CD4-positive, alpha-beta memory T cell (primary cell): ENCODE data around the gene UPP2. TPM values are rescaled to one million over a fixed set of nuclear protein-coding genes. Genes with fewer than 3 reads are reported as not detected.

Experiments
- CTCF ChIA-PET: fragments of 350-600 bp; sonication (Branson Sonifier 250); formaldehyde crosslinking; loops from one replicate; lab custom pipeline; 2021; ENCODE audit warnings: inconsistent platforms; ENCODE audit not compliant: partially characterized antibody; lab: Charles Lee
- POLR2A ChIA-PET: fragments of 350-600 bp; sonication (Branson Sonifier 250); formaldehyde crosslinking; loops from one replicate; lab custom pipeline; 2021; ENCODE audit not compliant: partially characterized antibody; lab: Charles Lee
- DNase-seq, 5 donors: peaks; one replicate each; pipeline versions ENCODE4 v3.0.0 to v3.0.0-alpha.2; 2020 to 2022; ENCODE audit warnings: mixed read lengths in 1 of 5
- H3K27ac ChIP-seq: one replicate; pipeline ENCODE4 v1.7.0; 2013; ENCODE audit warnings: low read depth, low read length
- H3K27me3 ChIP-seq: 2 replicates; pipeline ENCODE4 v1.7.0; 2013; ENCODE audit warnings: mild to moderate bottlenecking, low read length, moderate library complexity; ENCODE audit not compliant: insufficient read depth
- H3K36me3 ChIP-seq: 2 replicates; pipeline ENCODE4 v1.7.0; 2013; ENCODE audit warnings: mild to moderate bottlenecking, low read length, moderate library complexity; ENCODE audit not compliant: insufficient read depth
- H3K4me1 ChIP-seq: 2 replicates; pipeline ENCODE4 v1.7.0; 2013; ENCODE audit warnings: mild to moderate bottlenecking, low read length, moderate library complexity; ENCODE audit not compliant: insufficient read depth
- H3K4me3 ChIP-seq, 2 donors: one replicate each; pipeline ENCODE4 v1.7.0; 2013; ENCODE audit warnings: low read length in 2 of 2, mild to moderate bottlenecking in 1 of 2
- H3K9me3 ChIP-seq, 2 donors: one replicate each; pipeline ENCODE4 v1.7.0; 2013; ENCODE audit warnings: low read length in 2 of 2, control low read depth in 1 of 2; ENCODE audit not compliant: control insufficient read depth in 1 of 2
- H3K27ac Mint-ChIP-seq, 7 donors: one replicate each; pipeline ENCODE4 v1.8.0; 2020 to 2021; ENCODE audit warnings: mixed read lengths in 7 of 7, mild to moderate bottlenecking in 6 of 7, inconsistent platforms in 3 of 7, moderate library complexity in 3 of 7
- H3K27me3 Mint-ChIP-seq, 2 donors: one replicate each; pipeline ENCODE4 v1.8.0; 2020 to 2021; ENCODE audit warnings: mixed read lengths in 2 of 2
- H3K36me3 Mint-ChIP-seq, 2 donors: one replicate each; pipeline ENCODE4 v1.8.0; 2020 to 2021; ENCODE audit warnings: mixed read lengths in 2 of 2, inconsistent platforms in 1 of 2, mild to moderate bottlenecking in 1 of 2
- H3K4me1 Mint-ChIP-seq, 4 donors: one replicate each; pipeline ENCODE4 v1.8.0; 2020 to 2021; ENCODE audit warnings: mixed read lengths in 4 of 4, mild to moderate bottlenecking in 1 of 4
- H3K4me3 Mint-ChIP-seq, 8 donors: one replicate each; pipeline ENCODE4 v1.8.0; 2020 to 2021; ENCODE audit warnings: mixed read lengths in 8 of 8, mild to moderate bottlenecking in 7 of 8, moderate library complexity in 6 of 8, inconsistent platforms in 3 of 8
- H3K9me3 Mint-ChIP-seq, 8 donors: one replicate each; pipeline ENCODE4 v1.8.0; 2020 to 2021; ENCODE audit warnings: mixed read lengths in 8 of 8, mild to moderate bottlenecking in 5 of 8, inconsistent platforms in 3 of 8, moderate library complexity in 1 of 8
- intact Hi-C: fragments of 100-400 bp; cut with micrococcal nuclease; formaldehyde crosslinking; loops from one replicate; pipeline ENCODE4 v1.15.1; 2023
- polyA plus RNA-seq, 2 donors: library from polyadenylated mRNA; unstranded; fragments of 300-500 nt; fragmentation: Illumina TruSeq; gene quantifications; one replicate each; pipeline ENCODE4 v1.2.3, GENCODE V29; 2021
- total RNA-seq, 2 experiments: library from RNA; stranded (reverse); gene quantifications; one replicate each; pipeline ENCODE4 v1.2.3, GENCODE V29; 2021

Gene UPP2
- total and polyA plus RNA-seq, 4 experiments from 2014 or later, result not detected

DNA sequence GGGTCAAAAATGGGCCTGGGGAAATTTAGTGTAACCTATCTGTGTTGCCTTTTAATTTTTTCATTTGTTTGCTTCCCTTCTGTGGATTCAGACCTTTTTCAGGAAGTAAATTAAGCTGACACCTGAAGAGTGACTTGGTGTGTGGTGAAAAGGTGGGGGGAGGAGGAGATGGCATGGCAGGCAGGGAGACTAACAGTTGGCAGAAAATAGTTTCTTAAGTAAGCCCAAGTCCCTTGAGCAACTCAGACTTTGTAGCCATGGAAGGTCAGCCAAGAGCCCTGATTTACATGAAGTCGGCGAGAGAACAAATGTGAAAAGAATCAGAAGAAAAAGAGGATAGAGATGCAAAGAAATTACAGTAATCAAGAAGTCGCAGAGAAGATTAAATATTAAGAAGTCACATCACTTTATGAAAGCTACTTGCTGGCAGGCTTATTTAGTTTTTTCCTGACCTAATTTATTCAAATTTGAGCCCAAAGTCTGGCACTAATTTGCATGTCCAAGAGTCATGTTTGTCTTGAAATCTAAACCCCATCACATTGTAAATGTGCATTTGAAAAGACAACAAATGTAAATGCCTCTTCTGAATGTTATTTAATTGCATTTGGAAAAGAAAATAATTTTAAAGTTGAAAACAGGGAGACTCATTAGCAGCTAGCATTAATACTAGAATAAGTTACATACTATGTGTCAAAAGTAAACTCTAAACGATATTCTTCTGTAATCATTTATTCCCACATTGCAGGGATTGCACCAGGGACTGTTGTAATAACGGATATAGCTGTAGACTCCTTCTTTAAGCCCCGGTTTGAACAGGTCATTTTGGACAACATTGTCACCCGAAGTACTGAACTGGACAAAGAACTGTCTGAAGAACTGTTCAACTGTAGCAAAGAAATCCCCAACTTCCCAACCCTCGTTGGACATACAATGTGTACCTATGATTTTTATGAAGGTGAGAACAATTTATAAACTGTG lies 19.3 kb downstream of the UPP2 start:
- H3K27ac ChIP-seq, result no peak overlapping the region
- no peaks in the 10 kb centered on the region for H3K27me3 ChIP-seq
- H3K4me3 ChIP-seq, result no peak overlapping the region
- Mint-ChIP-seq H3K9me3 (peaks cover 0 to 2% (median 0%) of the 10 kb centered on the region in 8 donors), H3K27ac (no peak overlapping the region), H3K36me3 (no peaks in the 10 kb centered on the region), H3K4me3 (no peak overlapping the region), H3K27me3 (peaks cover 6 to 7% of the 10 kb centered on the region in 2 donors), H3K4me1 (no peaks in the 10 kb centered on the region)
- intact Hi-C loops, result no loop called here
- no peaks in the 10 kb centered on the region for H3K36me3 ChIP-seq
- no peaks in the 10 kb centered on the region for H3K9me3 ChIP-seq
- no peaks in the 10 kb centered on the region for H3K4me1 ChIP-seq
- CTCF ChIA-PET, result no interaction called here
- no peak for DNase-seq
- POLR2A ChIA-PET, result no interaction called here

DNA sequence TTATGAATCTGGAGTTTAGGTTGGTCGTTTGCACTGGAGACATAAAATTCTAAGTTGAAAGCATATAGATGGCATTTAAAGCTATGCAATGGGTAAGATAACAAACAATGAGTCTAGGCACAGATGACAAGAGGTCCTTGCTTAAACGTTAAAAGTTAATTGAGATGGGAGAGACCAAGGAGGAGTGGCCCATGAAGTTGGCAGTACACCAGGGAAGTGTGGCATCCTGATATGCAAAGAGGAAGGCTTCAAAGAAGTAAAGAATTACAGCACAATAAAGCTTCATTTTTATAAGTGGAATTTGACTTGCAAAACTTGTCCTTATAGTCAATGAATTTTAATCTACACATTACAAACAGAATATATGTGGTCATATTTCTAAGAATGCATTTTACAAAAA lies 23.2 kb downstream of the UPP2 start:
- peaks cover 3 to 4% of the 10 kb centered on the region in 2 donors for H3K27me3 Mint-ChIP-seq
- CTCF ChIA-PET, result interaction anchor here (1.0 kb wide), 1 partner anchor 630 kb away, joined by 3 read pairs; no protein-coding TSS in a partner anchor
- no peaks in the 10 kb centered on the region for H3K4me1 Mint-ChIP-seq

DNA sequence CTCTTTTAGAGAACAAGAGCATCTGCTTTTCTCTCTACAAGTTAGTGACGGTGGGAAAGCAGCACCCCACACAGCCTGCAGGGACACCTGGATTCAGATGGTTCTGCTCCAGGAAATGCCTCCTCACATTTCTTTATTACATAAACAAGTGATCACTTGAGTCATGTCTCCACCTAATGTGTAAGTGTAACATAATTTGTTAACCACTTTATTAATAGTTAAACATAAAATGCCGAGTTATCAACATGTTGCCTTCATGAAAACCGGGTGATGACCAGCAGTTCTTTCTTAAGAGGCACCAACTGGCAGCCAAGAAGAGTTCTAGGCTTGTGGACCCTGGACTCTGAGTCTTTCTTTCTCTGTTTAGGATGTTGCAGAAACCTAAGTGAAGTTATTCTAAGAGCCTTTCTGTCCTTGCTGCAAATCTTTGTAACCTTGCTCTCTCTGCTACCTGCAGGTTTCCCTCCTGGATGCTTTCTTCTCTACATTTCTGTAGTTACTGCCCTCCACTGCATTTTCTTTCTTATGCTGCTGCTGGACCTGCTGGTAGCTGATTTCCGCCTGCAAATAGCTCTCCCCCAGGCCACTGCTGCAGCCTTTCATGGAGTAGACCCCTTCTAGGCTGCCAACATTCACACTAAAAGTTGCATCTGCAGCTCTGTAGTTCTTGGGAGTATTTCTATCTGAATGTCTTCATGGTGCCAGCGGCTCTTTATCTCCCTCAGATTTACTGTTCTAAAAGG lies 24.3 kb downstream of the UPP2 start:
- CTCF ChIA-PET, result no interaction called here
- no peaks in the 10 kb centered on the region for H3K9me3 Mint-ChIP-seq

More for the DNA sequence above, 23.2 kb downstream of the UPP2 start:
- Mint-ChIP-seq H3K9me3 (no peaks in the 10 kb centered on the region), H3K36me3 (no peaks in the 10 kb centered on the region), H3K27ac (no peak overlapping the region), H3K4me3 (no peak overlapping the region)
- Histone ChIP-seq H3K9me3 (no peaks in the 10 kb centered on the region), H3K4me1 (no peaks in the 10 kb centered on the region), H3K36me3 (no peaks in the 10 kb centered on the region), H3K4me3 (no peak overlapping the region), H3K27ac (no peak overlapping the region), H3K27me3 (no peaks in the 10 kb centered on the region)
- intact Hi-C loops, result no loop called here
- DNase-seq, result no peak
- POLR2A ChIA-PET, result no interaction called here

DNA sequence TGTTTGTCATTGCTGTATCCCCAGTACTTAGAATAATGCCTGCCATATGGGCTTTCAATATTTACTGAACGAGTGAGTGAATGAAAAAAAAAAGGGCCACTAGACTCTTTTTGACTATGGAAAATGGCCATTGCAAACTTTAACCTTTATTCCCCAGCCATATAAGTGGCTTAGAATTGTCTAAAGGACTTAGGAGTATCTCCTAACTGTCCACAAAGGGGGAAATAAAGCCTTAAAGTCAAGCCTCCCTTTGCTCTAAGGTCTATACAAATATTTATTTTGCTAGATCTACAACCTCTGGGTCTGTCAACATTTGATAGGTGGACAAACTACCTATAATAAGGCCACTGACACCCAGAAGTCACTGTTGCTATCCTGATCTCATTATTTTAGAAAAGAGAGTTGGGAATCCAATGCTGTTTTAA lies 25.7 kb downstream of the UPP2 start:
- Mint-ChIP-seq H3K36me3 (no peaks in the 10 kb centered on the region), H3K27ac (no peak overlapping the region), H3K27me3 (peaks cover 4 to 6% of the 10 kb centered on the region in 2 donors), H3K9me3 (no peaks in the 10 kb centered on the region), H3K4me3 (no peak overlapping the region), H3K4me1 (no peaks in the 10 kb centered on the region)
- Histone ChIP-seq H3K27ac (no peak overlapping the region), H3K36me3 (no peaks in the 10 kb centered on the region), H3K9me3 (no peaks in the 10 kb centered on the region), H3K4me1 (no peaks in the 10 kb centered on the region), H3K27me3 (no peaks in the 10 kb centered on the region), H3K4me3 (no peak overlapping the region)
- intact Hi-C loops, result no loop called here
- POLR2A ChIA-PET, result no interaction called here
- CTCF ChIA-PET, result no interaction called here
- no peak for DNase-seq

More for the DNA sequence above, 24.3 kb downstream of the UPP2 start:
- H3K4me3 ChIP-seq, result no peak overlapping the region
- no peaks in the 10 kb centered on the region for H3K9me3 ChIP-seq
- DNase-seq, result no peak
- intact Hi-C loops, result no loop called here
- H3K36me3 ChIP-seq, result no peaks in the 10 kb centered on the region
- H3K4me1 ChIP-seq, result no peaks in the 10 kb centered on the region
- POLR2A ChIA-PET, result no interaction called here
- Mint-ChIP-seq H3K4me3 (no peak overlapping the region), H3K36me3 (no peaks in the 10 kb centered on the region), H3K4me1 (no peaks in the 10 kb centered on the region), H3K27me3 (peaks cover 3 to 4% of the 10 kb centered on the region in 2 donors), H3K27ac (peak overlapping the region in 1 of 7 donors; percentile 46)
- no peak overlapping the region for H3K27ac ChIP-seq
- no peaks in the 10 kb centered on the region for H3K27me3 ChIP-seq

DNA sequence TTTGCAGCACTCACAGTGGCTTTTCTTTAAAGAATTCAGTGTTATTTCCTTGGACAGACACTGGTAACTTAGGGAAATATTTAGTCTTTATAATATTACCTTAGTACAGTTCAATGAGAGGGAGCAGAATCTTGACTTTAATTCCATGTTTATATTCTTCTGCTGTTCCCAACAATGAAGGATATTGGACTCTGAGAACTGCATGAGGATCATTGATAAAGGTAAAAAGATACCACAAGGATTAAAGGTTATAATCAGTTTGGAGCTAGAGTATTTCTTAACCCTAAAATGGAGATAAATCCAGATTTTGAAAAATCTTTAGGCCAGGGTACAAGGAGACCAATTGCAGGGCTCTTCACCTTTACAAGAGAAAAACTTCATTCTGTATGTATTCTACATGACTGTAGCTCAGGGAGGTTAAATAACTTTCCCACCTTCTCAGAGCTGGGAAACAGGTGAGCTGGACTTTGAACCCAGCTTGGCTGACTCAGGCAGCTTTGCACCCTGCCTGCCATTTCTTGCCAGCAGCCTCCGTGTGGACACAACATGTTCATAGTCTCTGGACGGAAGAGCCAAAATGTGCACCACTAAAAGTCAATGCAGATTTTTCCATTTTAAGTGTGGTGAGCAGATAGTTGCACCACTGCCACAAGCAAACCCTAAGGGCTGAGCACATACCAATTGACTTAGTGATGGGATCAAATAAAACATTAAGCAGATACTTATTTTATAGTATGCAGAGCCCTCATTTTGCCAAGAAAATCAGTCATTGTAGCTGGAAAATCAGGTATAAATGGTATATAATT lies 26.7 kb downstream of the UPP2 start:
- Mint-ChIP-seq H3K27me3 (peaks cover 0 to 8% of the 10 kb centered on the region in 2 donors), H3K9me3 (no peaks in the 10 kb centered on the region), H3K36me3 (no peaks in the 10 kb centered on the region), H3K4me3 (no peak overlapping the region), H3K27ac (no peak overlapping the region), H3K4me1 (no peaks in the 10 kb centered on the region)
- Histone ChIP-seq H3K27ac (no peak overlapping the region), H3K36me3 (no peaks in the 10 kb centered on the region), H3K9me3 (no peaks in the 10 kb centered on the region), H3K4me3 (no peak overlapping the region), H3K27me3 (no peaks in the 10 kb centered on the region), H3K4me1 (no peaks in the 10 kb centered on the region)
- ChIA-PET CTCF (no interaction called here), POLR2A (no interaction called here)
- no peak for DNase-seq
- intact Hi-C loops, result no loop called here

DNA sequence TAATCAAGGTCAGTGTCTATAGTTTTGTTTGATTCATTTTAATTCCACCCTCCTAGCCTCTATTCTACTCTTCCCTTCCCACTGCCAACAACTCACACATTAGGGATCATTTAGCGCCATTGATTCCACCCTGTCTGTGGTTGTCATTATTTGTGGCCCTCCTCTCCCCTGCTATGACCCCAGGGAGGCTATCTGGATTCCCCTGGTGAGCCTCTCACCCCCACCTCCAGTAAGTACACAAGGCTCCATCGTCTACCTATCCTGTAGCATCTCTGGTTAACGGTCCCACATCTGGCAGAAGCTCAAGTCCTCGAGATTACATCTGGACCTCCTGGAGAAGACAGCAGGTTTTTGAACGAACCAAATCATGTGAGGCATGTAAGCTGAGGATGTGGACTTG lies 27.4 kb downstream of the UPP2 start:
- no peaks in the 10 kb centered on the region for H3K9me3 Mint-ChIP-seq
- H3K27ac Mint-ChIP-seq, result no peak overlapping the region
- no peaks in the 10 kb centered on the region for H3K27me3 ChIP-seq
- H3K36me3 Mint-ChIP-seq, result no peaks in the 10 kb centered on the region
- intact Hi-C loops, result no loop called here
- no peak overlapping the region for H3K4me3 Mint-ChIP-seq
- CTCF ChIA-PET, result interaction anchor here (1.5 kb wide), 1 partner anchor 10 kb away, joined by 4 read pairs; no protein-coding TSS in a partner anchor
- H3K9me3 ChIP-seq, result no peaks in the 10 kb centered on the region
- no peak overlapping the region for H3K27ac ChIP-seq
- DNase-seq, result no peak
- no peaks in the 10 kb centered on the region for H3K4me1 Mint-ChIP-seq
- no peaks in the 10 kb centered on the region for H3K36me3 ChIP-seq
- H3K4me3 ChIP-seq, result no peak overlapping the region
- no peaks in the 10 kb centered on the region for H3K4me1 ChIP-seq
- peaks cover 0 to 8% of the 10 kb centered on the region in 2 donors for H3K27me3 Mint-ChIP-seq
- POLR2A ChIA-PET, result no interaction called here
